H1 (cell line): ENCODE measurements around the gene CDV3. TPM values are rescaled to one million over a fixed set of nuclear protein-coding genes. Genes with fewer than 3 reads are reported as not detected.
A peak's percentile ranks its signal among the peaks of the same experiment; 100 is the strongest.

Experiments
- CBX8 ChIP-seq: fragments of 300-800, 300-1000 bp; sonication (generic); IDR thresholded peaks from 2 replicates; pipeline ENCODE4 v1.7.1; 2016; ENCODE audit warnings: low read depth, low read length, borderline replicate concordance
- CREB1 ChIP-seq: IDR thresholded peaks from 2 replicates; pipeline ENCODE4 v1.6.1; 2012; ENCODE audit warnings: inconsistent platforms
- CTCF ChIP-seq, 3 experiments: IDR thresholded peaks; 1 replicate in 2 of 3; 2 replicates in 1 of 3; pipeline versions ENCODE4 v1.5.1 to v1.6.1; 2011; ENCODE audit warnings: low read length in 3 of 3, mild to moderate bottlenecking in 3 of 3, inconsistent platforms in 2 of 3, low read depth in 1 of 3, moderate library complexity in 1 of 3; ENCODE audit not compliant: insufficient read depth in 1 of 3; ENCODE audit errors: control extremely low read depth in 1 of 3
- E2F6 ChIP-seq: IDR thresholded peaks from 2 replicates; pipeline ENCODE4 v1.6.1; 2012; ENCODE audit warnings: inconsistent platforms
- FOSL1 ChIP-seq: IDR thresholded peaks from 2 replicates; pipeline ENCODE4 v1.6.1; 2011; ENCODE audit warnings: mild to moderate bottlenecking, low read depth, low read length, moderate library complexity; ENCODE audit not compliant: insufficient read depth
- JUN ChIP-seq: IDR thresholded peaks from 2 replicates; pipeline ENCODE4 v1.6.1; 2011; ENCODE audit warnings: low read depth, mild to moderate bottlenecking, improper control_type of control experiment, low read length
- JUND ChIP-seq: IDR thresholded peaks from 2 replicates; pipeline ENCODE4 v1.6.1; 2011; ENCODE audit warnings: mild to moderate bottlenecking, improper control_type of control experiment, low read length
- KDM1A ChIP-seq: fragments of 200-600, 300-600 bp; sonication (generic); IDR thresholded peaks from 2 replicates; pipeline ENCODE4 v1.7.1; 2016; ENCODE audit warnings: mild to moderate bottlenecking, low read length, borderline replicate concordance
- KDM4A ChIP-seq: IDR thresholded peaks from one replicate; pipeline ENCODE4 v1.7.1; 2012; ENCODE audit warnings: low read depth, mild to moderate bottlenecking, moderate library complexity, low read length, inconsistent platforms; ENCODE audit not compliant: severe bottlenecking
- RFX5 ChIP-seq: IDR thresholded peaks from 2 replicates; pipeline ENCODE4 v1.6.1; 2011; ENCODE audit warnings: low read depth, low read length, improper control_type of control experiment, borderline replicate concordance
- RXRA ChIP-seq: IDR thresholded peaks from 2 replicates; pipeline ENCODE4 v1.6.1; 2011; ENCODE audit warnings: low read depth, mild to moderate bottlenecking, low read length, moderate library complexity; ENCODE audit not compliant: insufficient read depth
- SAP30 ChIP-seq: fragments of 300-600 bp; sonication (generic); IDR thresholded peaks from 2 replicates; pipeline ENCODE4 v1.7.1; 2012; ENCODE audit warnings: low read length, moderate library complexity, mild to moderate bottlenecking, inconsistent platforms; ENCODE audit not compliant: insufficient read depth, insufficient replicate concordance
- TAF1 ChIP-seq: IDR thresholded peaks from 2 replicates; pipeline ENCODE4 v1.6.1; 2011; ENCODE audit warnings: mild to moderate bottlenecking, low read depth, low read length
- TAF7 ChIP-seq: optimal IDR thresholded peaks from 2 replicates; pipeline ENCODE3; 2011; ENCODE audit warnings: low read depth, mild to moderate bottlenecking, inconsistent platforms, low read length, moderate library complexity, borderline replicate concordance
- TBP ChIP-seq: IDR thresholded peaks from 2 replicates; pipeline ENCODE4 v1.6.1; 2011; ENCODE audit warnings: low read depth, low read length, improper control_type of control experiment
- ZNF274 ChIP-seq: IDR thresholded peaks from 2 replicates; pipeline ENCODE4 v1.7.0; 2012; ENCODE audit warnings: low read length, borderline replicate concordance; ENCODE audit errors: extremely low read depth
- polyA plus RNA-seq, 7 experiments: library from polyadenylated mRNA; depleted of rRNA in 3 of 7; stranded (reverse) in 5 of 7; unstranded in 2 of 7; fragments of >200 nt in 5 of 7; fragments of 200-250 nt in 2 of 7; gene quantifications; 1 replicate in 5 of 7; 2 replicates in 1 of 7; 4 replicates in 1 of 7; pipeline versions ENCODE4 v1.2.1 to v1.2.3, GENCODE V29; 2011 to 2013; ENCODE audit warnings: missing spikeins in 2 of 7, mixed read lengths in 2 of 7
- total RNA-seq: library from RNA; stranded (reverse); fragmentation: NEBNext Ultra II Directional; extraction: Animal tissue kit (Norgen Biotek cat#: 25700); gene quantifications from 2 replicates; pipeline ENCODE4 v1.2.1, GENCODE V29; 2021

The CDV3 gene
- total and polyA plus RNA-seq, 2 of the 8 experiments (the other 6 are each of a cell fraction or from before 2014, with no cell fraction given) = 29.4 to 163 TPM

GRCh38 chr3:133573054-133573628 is 345 bp upstream of the CDV3 start (continued):
- TF ChIP-seq RXRA (no peak), FOSL1 (no peak), KDM4A (no peak), TAF7 (no peak), TBP (peak; percentile 56), CREB1 (peak; percentile 52), CBX8 (no peak), CTCF (IDR thresholded peaks at IDR 0.05; ENCODE audit: control extremely low read depth in 1 of 3, insufficient read depth in 1 of 3, low read depth in 1 of 3, low read length in 3 of 3) (peak in 2 of 3 experiments; percentile 19 to 36; a peak in 2 of 4 replicates), KDM1A (no peak), JUND (no peak), JUN (no peak), TAF1 (peak; percentile 86), E2F6 (peak; percentile 19; the same call in 1 of the 2 replicates), ZNF274 (no peak), SAP30 (no peak), RFX5 (no peak)
